Erythroblast (primary cell): ENCODE data around the gene G6PD.

Experiments
- GATA1 ChIP-seq: IDR thresholded peaks from 2 replicates; pipeline ENCODE4 v1.6.1; 2011; ENCODE audit warnings: low read depth, mild to moderate bottlenecking, control low read depth, low read length, moderate library complexity
- POLR2A ChIP-seq: IDR thresholded peaks from 2 replicates; pipeline ENCODE4 v1.6.1; 2011; ENCODE audit warnings: mild to moderate bottlenecking, low read length

GRCh38 chrX:154482786-154483185 lies 63.9 kb downstream of the G6PD start:
- no peak for TF ChIP-seq POLR2A
- TF ChIP-seq GATA1, result no peak
